Activated CD8-positive, alpha-beta memory T cell treated with anti-CD3 and anti-CD28 coated beads for 48 hours (primary cell): ENCODE measurements around the gene FGL2.
"Not testable (repeated sequence)": the region's sequence is repeated elsewhere in the genome, so short reads cannot be mapped to it uniquely, and the experiment has no call there.

Experiments
- DNase-seq, 3 experiments: peaks; one replicate each; pipeline ENCODE4 v3.0.0-alpha.2; 2020; ENCODE audit warnings: low read depth in 2 of 3, low spot score in 2 of 3

FGL2 gene

GRCh38 chr7:77171073-77171472, 28.5 kb downstream of the FGL2 start:
- DNase-seq, result not testable (repeated sequence)

GRCh38 chr7:77157446-77157845, 42.2 kb downstream of the FGL2 start:
- no peak for DNase-seq

DNA sequence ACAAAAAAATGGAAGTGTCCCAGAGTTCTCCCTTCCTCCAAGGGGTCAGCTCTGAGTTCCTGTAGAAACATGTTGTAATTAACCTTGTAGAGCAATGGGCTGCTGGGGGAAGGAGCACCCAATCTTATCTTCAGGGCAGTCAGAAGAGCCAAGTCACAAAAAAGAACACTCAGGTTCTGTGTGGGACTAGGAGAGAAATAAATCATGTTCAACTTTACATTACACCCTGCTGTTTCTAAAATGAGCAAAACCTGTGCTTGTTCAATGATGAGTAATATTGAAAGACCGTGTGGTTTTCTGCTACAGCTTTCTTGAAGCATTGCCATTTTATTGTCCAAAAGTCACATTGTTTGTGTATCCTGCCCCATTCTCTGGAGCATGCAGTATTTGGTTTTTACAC, 42.6 kb downstream of the FGL2 start:
- DNase-seq, result not testable (repeated sequence)

- DNase-seq, result not testable (repeated sequence)
Measured at GRCh38 chr7:77155601-77156377, 43.8 kb downstream of the FGL2 start.

DNA sequence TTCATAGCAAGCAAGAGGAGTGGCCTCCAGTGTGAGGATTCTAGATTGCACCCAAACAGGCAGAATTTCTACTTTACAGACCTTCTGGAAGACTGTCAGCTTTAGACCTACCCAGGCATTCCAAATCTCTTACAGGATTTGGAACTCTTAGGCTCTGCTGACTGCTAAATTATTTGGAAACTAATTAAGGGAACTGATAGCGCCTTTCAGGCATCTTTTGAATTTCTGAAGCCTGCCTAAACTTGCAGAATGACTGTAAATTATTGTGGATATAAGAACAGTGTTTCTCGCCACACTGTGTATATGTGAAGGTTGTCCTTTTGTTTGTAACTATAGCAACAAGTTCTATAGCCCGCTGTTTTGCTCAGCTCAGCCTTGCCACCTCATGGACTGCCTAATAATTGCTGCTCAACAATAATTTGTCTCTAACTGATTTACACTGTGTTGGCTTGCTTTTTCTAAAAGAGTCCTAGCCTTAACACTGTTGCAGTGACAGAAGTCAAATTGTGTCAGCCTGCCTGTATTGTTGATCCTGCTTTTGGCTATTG, 44.6 kb downstream of the FGL2 start:
- not testable (repeated sequence) for DNase-seq

- not testable (repeated sequence) for DNase-seq
Measured at GRCh38 chr7:77152232-77152631, 47.4 kb downstream of the FGL2 start.
